GM20000 (cell line): ENCODE data around the gene TBC1D14.

ENCODE experiments used
- DNase-seq: peaks from one replicate; pipeline ENCODE4 v3.0.0; 2012; ENCODE audit warnings: low spot score
- TF ChIP-seq, protein P1 (sequence below): IDR thresholded peaks from 2 replicates; pipeline ENCODE4 v1.5.1; 2012; ENCODE audit warnings: mild to moderate bottlenecking, control low read depth; ENCODE audit errors: extremely low read depth, missing control alignments

TBC1D14 gene

DNA sequence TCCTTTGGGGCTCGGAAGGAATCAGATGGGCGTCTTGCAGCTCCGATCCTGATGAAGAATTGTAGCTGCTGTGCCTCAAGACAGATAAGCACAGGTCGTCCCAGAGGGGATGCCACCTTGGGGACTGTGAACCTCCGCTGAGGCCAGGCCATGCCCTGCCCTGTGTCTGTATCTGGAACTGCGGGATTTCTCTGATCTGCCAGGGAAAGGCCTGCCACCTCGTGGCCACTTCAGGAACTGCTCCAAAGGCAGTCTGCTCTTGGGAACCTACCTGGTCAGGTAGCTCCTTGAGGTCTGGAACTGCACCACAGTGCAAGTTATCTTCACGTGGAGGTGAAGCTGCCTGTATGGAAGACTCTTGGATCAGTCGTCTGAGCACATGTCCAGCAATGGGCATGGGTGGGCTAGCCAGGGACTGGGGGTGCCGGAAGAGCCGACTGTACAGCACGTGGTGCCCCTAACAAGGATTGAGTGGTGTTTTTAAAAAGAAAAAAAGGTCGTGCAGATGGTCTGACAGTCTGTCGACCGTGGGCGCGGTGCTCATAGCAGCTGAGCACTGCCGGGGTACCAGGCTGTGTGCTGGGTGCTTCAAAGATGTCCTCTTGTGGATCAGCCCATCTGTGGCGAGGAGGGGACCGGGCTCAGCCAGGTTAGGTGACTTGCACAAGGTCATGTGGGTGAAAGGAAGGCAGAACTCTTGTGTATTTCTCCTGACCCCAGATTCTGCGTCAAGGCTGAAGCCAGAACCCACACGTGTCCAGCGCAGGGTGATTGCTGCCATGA is 161.3 kb downstream of the TBC1D14 start:
- TF ChIP-seq, protein P1, sequence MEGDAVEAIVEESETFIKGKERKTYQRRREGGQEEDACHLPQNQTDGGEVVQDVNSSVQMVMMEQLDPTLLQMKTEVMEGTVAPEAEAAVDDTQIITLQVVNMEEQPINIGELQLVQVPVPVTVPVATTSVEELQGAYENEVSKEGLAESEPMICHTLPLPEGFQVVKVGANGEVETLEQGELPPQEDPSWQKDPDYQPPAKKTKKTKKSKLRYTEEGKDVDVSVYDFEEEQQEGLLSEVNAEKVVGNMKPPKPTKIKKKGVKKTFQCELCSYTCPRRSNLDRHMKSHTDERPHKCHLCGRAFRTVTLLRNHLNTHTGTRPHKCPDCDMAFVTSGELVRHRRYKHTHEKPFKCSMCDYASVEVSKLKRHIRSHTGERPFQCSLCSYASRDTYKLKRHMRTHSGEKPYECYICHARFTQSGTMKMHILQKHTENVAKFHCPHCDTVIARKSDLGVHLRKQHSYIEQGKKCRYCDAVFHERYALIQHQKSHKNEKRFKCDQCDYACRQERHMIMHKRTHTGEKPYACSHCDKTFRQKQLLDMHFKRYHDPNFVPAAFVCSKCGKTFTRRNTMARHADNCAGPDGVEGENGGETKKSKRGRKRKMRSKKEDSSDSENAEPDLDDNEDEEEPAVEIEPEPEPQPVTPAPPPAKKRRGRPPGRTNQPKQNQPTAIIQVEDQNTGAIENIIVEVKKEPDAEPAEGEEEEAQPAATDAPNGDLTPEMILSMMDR: peak; percentile 98
- peak; percentile 87 for DNase-seq

GRCh38 chr4:7073059-7073458 is 163.4 kb downstream of the TBC1D14 start:
- TF ChIP-seq, protein P1: no peak
- no peak for DNase-seq

GRCh38 chr4:7073526-7074390 is 164.1 kb downstream of the TBC1D14 start:
- peak; percentile 61 for DNase-seq

GRCh38 chr4:7074426-7074825 is 164.8 kb downstream of the TBC1D14 start:
- TF ChIP-seq, protein P1: no peak

More at GRCh38 chr4:7073526-7074390, 164.1 kb downstream of the TBC1D14 start:
- TF ChIP-seq, protein P1: no peak

GRCh38 chr4:7075962-7076695 is 166.5 kb downstream of the TBC1D14 start:
- TF ChIP-seq, protein P1: no peak
- DNase-seq: no peak

More at GRCh38 chr4:7074426-7074825, 164.8 kb downstream of the TBC1D14 start:
- no peak for DNase-seq

GRCh38 chr4:7076696-7077082 is 167.1 kb downstream of the TBC1D14 start:
- DNase-seq: no peak
- TF ChIP-seq, protein P1: no peak
